Measurements from ENCODE around the gene EFCAB8. TPM values are rescaled to one million over a fixed set of nuclear protein-coding genes. Genes with fewer than 3 reads are reported as not detected.

EFCAB8 gene
- total and polyA plus RNA-seq, 4 donors, result 0.08 to 0.83 (median 0.46) TPM

DNA sequence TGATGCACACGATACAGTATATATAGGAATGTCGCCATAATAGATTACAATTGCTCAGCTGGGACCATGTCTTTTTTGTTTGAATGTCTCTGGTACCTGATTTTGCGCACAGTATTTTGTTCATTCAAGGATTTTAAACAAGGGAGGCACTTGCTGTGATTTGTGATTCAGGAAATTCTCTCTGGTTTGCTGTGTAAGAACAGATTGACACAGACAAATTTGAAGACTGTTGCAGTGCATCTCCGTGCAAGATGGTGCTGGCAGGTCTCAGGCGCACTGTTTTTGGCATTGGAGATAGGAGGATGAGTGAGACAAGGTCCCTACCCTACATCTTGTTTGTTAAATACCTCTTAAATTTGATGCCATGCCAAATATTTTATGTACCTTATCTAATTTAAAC lies 36.5 kb upstream of the EFCAB8 start:
- TF ChIP-seq, protein P1, sequence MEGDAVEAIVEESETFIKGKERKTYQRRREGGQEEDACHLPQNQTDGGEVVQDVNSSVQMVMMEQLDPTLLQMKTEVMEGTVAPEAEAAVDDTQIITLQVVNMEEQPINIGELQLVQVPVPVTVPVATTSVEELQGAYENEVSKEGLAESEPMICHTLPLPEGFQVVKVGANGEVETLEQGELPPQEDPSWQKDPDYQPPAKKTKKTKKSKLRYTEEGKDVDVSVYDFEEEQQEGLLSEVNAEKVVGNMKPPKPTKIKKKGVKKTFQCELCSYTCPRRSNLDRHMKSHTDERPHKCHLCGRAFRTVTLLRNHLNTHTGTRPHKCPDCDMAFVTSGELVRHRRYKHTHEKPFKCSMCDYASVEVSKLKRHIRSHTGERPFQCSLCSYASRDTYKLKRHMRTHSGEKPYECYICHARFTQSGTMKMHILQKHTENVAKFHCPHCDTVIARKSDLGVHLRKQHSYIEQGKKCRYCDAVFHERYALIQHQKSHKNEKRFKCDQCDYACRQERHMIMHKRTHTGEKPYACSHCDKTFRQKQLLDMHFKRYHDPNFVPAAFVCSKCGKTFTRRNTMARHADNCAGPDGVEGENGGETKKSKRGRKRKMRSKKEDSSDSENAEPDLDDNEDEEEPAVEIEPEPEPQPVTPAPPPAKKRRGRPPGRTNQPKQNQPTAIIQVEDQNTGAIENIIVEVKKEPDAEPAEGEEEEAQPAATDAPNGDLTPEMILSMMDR (IDR thresholded peaks at IDR 0.05; ENCODE audit: control extremely low read depth, extremely low read depth), result no peak
- no peak for DNase-seq
- Histone ChIP-seq H3K27me3 (ENCODE audit: control insufficient read depth in 3 of 3, insufficient read depth in 3 of 3, low read length in 2 of 3) (no peaks in the 10 kb centered on the region), H3K27ac (ENCODE audit: low read depth in 1 of 2, low read length in 1 of 2) (no peak overlapping the region), H3K4me3 (no peak overlapping the region), H3K4me1 (ENCODE audit: control insufficient read depth in 5 of 5, insufficient read depth in 5 of 5, low read length in 5 of 5) (peaks cover 0 to 20% (median 11%) of the 10 kb centered on the region in 5 donors), H3K9me3 (ENCODE audit: control insufficient read depth in 4 of 4, insufficient read depth in 3 of 4, low read length in 3 of 4) (no peaks in the 10 kb centered on the region), H3K9ac (ENCODE audit: insufficient read depth in 1 of 2, low read length in 2 of 2) (no peak overlapping the region), H3K36me3 (ENCODE audit: control insufficient read depth in 4 of 4, insufficient read depth in 4 of 4, low read length in 4 of 4) (peaks cover 0 to 5% (median 2%) of the 10 kb centered on the region in 4 donors)
- WGBS, 2 donors, result 85 to 89% methylated on average over 5 of the region's 5 CpGs
- no peak for ATAC-seq (ENCODE audit: insufficient read depth, low FRiP score)

DNA sequence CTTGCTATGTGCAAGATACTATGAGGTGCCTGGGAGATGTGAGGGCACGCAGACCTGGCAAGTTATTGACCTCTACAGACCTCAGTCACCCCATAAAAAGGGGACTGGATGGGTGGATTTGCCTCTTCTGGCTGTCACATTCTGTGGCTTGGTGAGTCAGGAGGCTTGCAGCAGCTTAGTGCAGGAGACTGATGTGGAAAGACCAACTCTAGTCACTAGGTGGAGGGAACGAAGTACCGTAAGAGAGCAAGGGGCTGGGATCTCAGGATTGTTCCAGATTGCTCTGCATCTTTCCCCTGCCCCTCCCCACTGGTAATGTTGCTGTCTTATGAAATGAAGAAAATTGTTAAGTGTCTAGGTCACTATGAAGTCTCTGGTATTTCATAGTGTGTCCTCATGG lies 35.6 kb upstream of the EFCAB8 start:
- peaks cover 0 to 20% (median 11%) of the 10 kb centered on the region in 5 donors for H3K4me1 ChIP-seq (ENCODE audit: control insufficient read depth in 5 of 5, insufficient read depth in 5 of 5, low read length in 5 of 5)
- ATAC-seq (ENCODE audit: insufficient read depth, low FRiP score), result no peak

DNA sequence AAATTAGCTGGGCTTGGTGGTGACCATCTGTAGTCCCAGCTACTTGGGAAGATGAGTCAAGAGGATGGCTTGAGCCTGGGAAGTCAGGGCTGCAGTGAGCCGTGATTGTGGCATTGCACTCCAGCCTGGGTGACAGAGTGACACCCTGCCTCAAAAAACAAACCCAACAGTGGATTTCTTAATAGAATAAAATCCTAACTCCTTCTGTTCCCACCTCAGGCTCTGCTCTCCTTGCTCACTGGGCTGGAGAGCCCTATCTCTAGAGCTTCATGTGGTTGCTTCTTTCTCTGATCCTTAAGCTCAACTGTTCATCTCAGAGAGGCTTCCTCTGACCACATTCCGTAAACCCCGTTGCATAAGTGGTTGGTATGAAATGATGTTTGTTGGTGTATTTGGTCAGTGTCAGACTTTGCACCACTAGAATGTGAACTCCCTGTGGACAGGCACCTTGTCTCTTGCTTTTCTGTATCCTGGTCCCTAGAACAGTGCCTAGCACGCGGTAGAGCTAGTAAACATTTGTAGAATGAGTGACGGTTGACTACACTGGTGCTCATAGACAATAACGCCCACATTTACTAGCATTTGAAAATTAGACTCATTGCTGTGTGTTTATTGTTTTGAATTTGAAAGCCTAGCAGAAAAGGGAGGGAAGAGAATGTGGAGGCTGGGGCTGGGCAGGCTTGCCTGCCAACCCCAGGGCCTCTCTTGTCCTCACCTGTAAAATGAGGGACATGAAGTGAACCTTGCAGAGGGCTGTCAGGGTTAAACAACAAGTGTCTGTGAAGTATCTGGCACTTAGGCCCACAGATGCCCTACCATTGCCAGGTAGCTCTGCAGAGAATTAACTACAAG lies 34.8 kb upstream of the EFCAB8 start:
- DNase-seq (no peak), ATAC-seq (ENCODE audit: insufficient read depth, low FRiP score) (no peak)
- H3K27ac ChIP-seq (ENCODE audit: low read depth in 1 of 2, low read length in 1 of 2), result peak overlapping the region in 1 of 2 donors; percentile 18
- H3K36me3 ChIP-seq (ENCODE audit: control insufficient read depth in 4 of 4, insufficient read depth in 4 of 4, low read length in 4 of 4), result peaks cover 4 to 10% (median 9%) of the 10 kb centered on the region in 4 donors
- no peaks in the 10 kb centered on the region for H3K9me3 ChIP-seq (ENCODE audit: control insufficient read depth in 4 of 4, insufficient read depth in 3 of 4, low read length in 3 of 4)
- peaks cover 0 to 20% (median 11%) of the 10 kb centered on the region in 5 donors for H3K4me1 ChIP-seq (ENCODE audit: control insufficient read depth in 5 of 5, insufficient read depth in 5 of 5, low read length in 5 of 5)
- 71 to 82% methylated on average over 7 of the region's 7 CpGs for WGBS, 2 donors
- no peak overlapping the region for H3K9ac ChIP-seq (ENCODE audit: insufficient read depth in 1 of 2, low read length in 2 of 2)
- no peak overlapping the region for H3K4me3 ChIP-seq
- no peaks in the 10 kb centered on the region for H3K27me3 ChIP-seq (ENCODE audit: control insufficient read depth in 3 of 3, insufficient read depth in 3 of 3, low read length in 2 of 3)
- TF ChIP-seq, protein P1 (IDR thresholded peaks at IDR 0.05; ENCODE audit: control extremely low read depth, extremely low read depth), result no peak

More for the DNA sequence above, 35.6 kb upstream of the EFCAB8 start:
- no peak overlapping the region for H3K4me3 ChIP-seq
- 54 to 71% methylated on average over 3 of the region's 3 CpGs for WGBS, 2 donors
- no peaks in the 10 kb centered on the region for H3K27me3 ChIP-seq (ENCODE audit: control insufficient read depth in 3 of 3, insufficient read depth in 3 of 3, low read length in 2 of 3)
- H3K36me3 ChIP-seq (ENCODE audit: control insufficient read depth in 4 of 4, insufficient read depth in 4 of 4, low read length in 4 of 4), result peaks cover 4 to 5% (median 5%) of the 10 kb centered on the region in 4 donors
- no peaks in the 10 kb centered on the region for H3K9me3 ChIP-seq (ENCODE audit: control insufficient read depth in 4 of 4, insufficient read depth in 3 of 4, low read length in 3 of 4)
- DNase-seq, result peak in 2 of 3 donors; percentile 10 to 34
- TF ChIP-seq, protein P1 (IDR thresholded peaks at IDR 0.05; ENCODE audit: control extremely low read depth, extremely low read depth), result no peak
- no peak overlapping the region for H3K9ac ChIP-seq (ENCODE audit: insufficient read depth in 1 of 2, low read length in 2 of 2)
- peak overlapping the region in 1 of 2 donors; percentile 20 for H3K27ac ChIP-seq (ENCODE audit: low read depth in 1 of 2, low read length in 1 of 2)
